ENCODE data around the gene PGA3.
"Not testable (repeated sequence)": the region's sequence is repeated elsewhere in the genome, so short reads cannot be mapped to it uniquely, and the experiment has no call there.

Gene PGA3

GRCh38 chr11:61202950-61203746 is at the start of gene PGA3:
PGA3 (plus strand) TSS chr11:61203515; CDS start chr11:61203565, 50 bp downstream.
- not testable (repeated sequence) for DNase-seq (ENCODE audit: low read depth in 3 of 3)

- no peak for DNase-seq (ENCODE audit: low read depth in 3 of 3)
Observed at GRCh38 chr11:61153593-61154095, 49.7 kb upstream of the PGA3 start.

GRCh38 chr11:61154528-61154927 is 48.8 kb upstream of the PGA3 start:
- no peak for DNase-seq (ENCODE audit: low read depth in 3 of 3)

GRCh38 chr11:61155312-61155711 is 48.0 kb upstream of the PGA3 start:
- no peak for DNase-seq (ENCODE audit: low read depth in 3 of 3)

- no peak for DNase-seq (ENCODE audit: low read depth in 3 of 3)
Observed at GRCh38 chr11:61155741-61156140, 47.6 kb upstream of the PGA3 start.

GRCh38 chr11:61157743-61158142 is 45.6 kb upstream of the PGA3 start:
- DNase-seq (ENCODE audit: low read depth in 3 of 3), result no peak

- DNase-seq (ENCODE audit: low read depth in 3 of 3), result no peak
Observed at GRCh38 chr11:61158691-61159381, 44.5 kb upstream of the PGA3 start.

- no peak for DNase-seq (ENCODE audit: low read depth in 3 of 3)
Observed at GRCh38 chr11:61160487-61161189, 42.7 kb upstream of the PGA3 start.

- DNase-seq (ENCODE audit: low read depth in 3 of 3), result peak; percentile 83 to 90 (median 84)
Observed at GRCh38 chr11:61161190-61162091, 41.9 kb upstream of the PGA3 start, which contains the start of gene VPS37C. VPS37C (minus strand) TSS chr11:61161426; CDS start chr11:61138829, 22,597 bp downstream.

GRCh38 chr11:61162092-61162941 is 41.0 kb upstream of the PGA3 start:
- no peak for DNase-seq (ENCODE audit: low read depth in 3 of 3)

GRCh38 chr11:61163021-61163420 is 40.3 kb upstream of the PGA3 start:
- no peak for DNase-seq (ENCODE audit: low read depth in 3 of 3)

GRCh38 chr11:61163714-61164605 is 39.4 kb upstream of the PGA3 start:
- DNase-seq (ENCODE audit: low read depth in 3 of 3), result no peak

- no peak for DNase-seq (ENCODE audit: low read depth in 3 of 3)
Observed at GRCh38 chr11:61164606-61165424, 38.5 kb upstream of the PGA3 start.

- not testable (repeated sequence) for DNase-seq (ENCODE audit: low read depth in 3 of 3)
Observed at GRCh38 chr11:61165785-61166184, 37.5 kb upstream of the PGA3 start.

GRCh38 chr11:61166331-61166730 is 37.0 kb upstream of the PGA3 start:
- not testable (repeated sequence) for DNase-seq (ENCODE audit: low read depth in 3 of 3)

- no peak for DNase-seq (ENCODE audit: low read depth in 3 of 3)
Observed at GRCh38 chr11:61168042-61168688, 35.1 kb upstream of the PGA3 start.

- DNase-seq (ENCODE audit: low read depth in 3 of 3), result no peak
Observed at GRCh38 chr11:61168800-61169199, 34.5 kb upstream of the PGA3 start.

GRCh38 chr11:61170566-61170965 is 32.7 kb upstream of the PGA3 start:
- no peak for DNase-seq (ENCODE audit: low read depth in 3 of 3)
